ENCODE results near the gene TENM4.

TENM4 gene

GRCh38 chr11:79304599-79305212, 136.1 kb downstream of the TENM4 start:
- no peak for DNase-seq (ENCODE audit: low read depth in 2 of 2)

GRCh38 chr11:79296141-79296540, 144.7 kb downstream of the TENM4 start:
- DNase-seq (ENCODE audit: low read depth in 2 of 2): no peak

- DNase-seq (ENCODE audit: low read depth in 2 of 2): no peak
Observed at GRCh38 chr11:79294845-79295731, 145.7 kb downstream of the TENM4 start.

- DNase-seq (ENCODE audit: low read depth in 2 of 2): no peak
Observed at GRCh38 chr11:79291948-79292347, 148.9 kb downstream of the TENM4 start.

- DNase-seq (ENCODE audit: low read depth in 2 of 2): no peak
Observed at GRCh38 chr11:79290761-79291160, 150.1 kb downstream of the TENM4 start.

GRCh38 chr11:79287952-79288351, 152.9 kb downstream of the TENM4 start:
- no peak for DNase-seq (ENCODE audit: low read depth in 2 of 2)

- no peak for DNase-seq (ENCODE audit: low read depth in 2 of 2)
Observed at GRCh38 chr11:79285756-79286155, 155.1 kb downstream of the TENM4 start.

- no peak for DNase-seq (ENCODE audit: low read depth in 2 of 2)
Observed at GRCh38 chr11:79276736-79277325, 164.0 kb downstream of the TENM4 start.

GRCh38 chr11:79274636-79275331, 166.0 kb downstream of the TENM4 start:
- no peak for DNase-seq (ENCODE audit: low read depth in 2 of 2)

GRCh38 chr11:79273781-79274180, 167.0 kb downstream of the TENM4 start:
- no peak for DNase-seq (ENCODE audit: low read depth in 2 of 2)

GRCh38 chr11:79269611-79270307, 171.1 kb downstream of the TENM4 start:
- DNase-seq (ENCODE audit: low read depth in 2 of 2): no peak

GRCh38 chr11:79266396-79266795, 174.4 kb downstream of the TENM4 start:
- DNase-seq (ENCODE audit: low read depth in 2 of 2): no peak

- no peak for DNase-seq (ENCODE audit: low read depth in 2 of 2)
Observed at GRCh38 chr11:79265756-79266322, 175.0 kb downstream of the TENM4 start.

GRCh38 chr11:79264284-79264683, 176.5 kb downstream of the TENM4 start:
- no peak for DNase-seq (ENCODE audit: low read depth in 2 of 2)

- DNase-seq (ENCODE audit: low read depth in 2 of 2): no peak
Observed at GRCh38 chr11:79263001-79263400, 177.8 kb downstream of the TENM4 start.

- DNase-seq (ENCODE audit: low read depth in 2 of 2): no peak
Observed at GRCh38 chr11:79262221-79262620, 178.6 kb downstream of the TENM4 start.

GRCh38 chr11:79261684-79262083, 179.1 kb downstream of the TENM4 start:
- no peak for DNase-seq (ENCODE audit: low read depth in 2 of 2)

- no peak for DNase-seq (ENCODE audit: low read depth in 2 of 2)
Observed at GRCh38 chr11:79259800-79260199, 181.0 kb downstream of the TENM4 start.

- DNase-seq (ENCODE audit: low read depth in 2 of 2): no peak
Observed at GRCh38 chr11:79258576-79258975, 182.3 kb downstream of the TENM4 start.

- DNase-seq (ENCODE audit: low read depth in 2 of 2): no peak
Observed at GRCh38 chr11:79255965-79256364, 184.9 kb downstream of the TENM4 start.

GRCh38 chr11:79253280-79253679, 187.6 kb downstream of the TENM4 start:
- no peak for DNase-seq (ENCODE audit: low read depth in 2 of 2)
